Stimulated activated CD4-positive, alpha-beta T cell treated with anti-CD3 and anti-CD28 coated beads, Interleukin-2, amount 100 ng/mL, for 24 hours (primary cell): ENCODE results near the gene MRPS7.
A peak's percentile ranks its signal among the peaks of the same experiment; 100 is the strongest.
"Not testable (repeated sequence)": the region's sequence is repeated elsewhere in the genome, so short reads cannot be mapped to it uniquely, and the experiment has no call there.

Experiments
- DNase-seq, 2 donors: peaks; one replicate each; pipeline ENCODE4 v3.0.0-alpha.2; 2020

MRPS7 gene

GRCh38 chr17:75271955-75272847 is 10.5 kb downstream of the MRPS7 start:
- DNase-seq: peak in 1 of 2 donors; percentile 35

GRCh38 chr17:75272848-75273184 is 11.1 kb downstream of the MRPS7 start:
- DNase-seq: no peak

- DNase-seq: no peak
Observed at GRCh38 chr17:75273977-75274708, 12.5 kb downstream of the MRPS7 start.

- no peak for DNase-seq
Observed at GRCh38 chr17:75277664-75278071, 16.0 kb downstream of the MRPS7 start.

GRCh38 chr17:75280189-75280588 is 18.5 kb downstream of the MRPS7 start:
- not testable (repeated sequence) for DNase-seq

- no peak for DNase-seq
Observed at GRCh38 chr17:75285123-75285522, 23.4 kb downstream of the MRPS7 start.

GRCh38 chr17:75287221-75287620 is 25.5 kb downstream of the MRPS7 start:
- DNase-seq: no peak

GRCh38 chr17:75288359-75288758 is 26.7 kb downstream of the MRPS7 start:
- DNase-seq: no peak

- peak in 1 of 2 donors; percentile 61 for DNase-seq
Observed at GRCh38 chr17:75288770-75289114, 27.1 kb downstream of the MRPS7 start.

GRCh38 chr17:75289115-75289831 is 27.6 kb downstream of the MRPS7 start, which contains the start of gene SLC25A19:
SLC25A19 (minus strand) TSS chr17:75289433; CDS start chr17:75286764, 2,669 bp downstream.
- peak; percentile 95 to 96 for DNase-seq

- DNase-seq: peak; percentile 70 to 74
Observed at GRCh38 chr17:75289832-75290337, 28.2 kb downstream of the MRPS7 start.

- not testable (repeated sequence) for DNase-seq
Observed at GRCh38 chr17:75292810-75293448, 31.2 kb downstream of the MRPS7 start.

- no peak for DNase-seq
Observed at GRCh38 chr17:75295201-75296158, 33.8 kb downstream of the MRPS7 start.

GRCh38 chr17:75300280-75300679 is 38.6 kb downstream of the MRPS7 start:
- no peak for DNase-seq

GRCh38 chr17:75301049-75301448 is 39.4 kb downstream of the MRPS7 start:
- DNase-seq: no peak

- no peak for DNase-seq
Observed at GRCh38 chr17:75301502-75302206, 40.0 kb downstream of the MRPS7 start.

GRCh38 chr17:75307957-75308731 is 46.5 kb downstream of the MRPS7 start:
- DNase-seq: no peak

- no peak for DNase-seq
Observed at GRCh38 chr17:75308732-75309629, 47.3 kb downstream of the MRPS7 start.
